Measurements from ENCODE around the gene NDC80.

NDC80 gene

DNA sequence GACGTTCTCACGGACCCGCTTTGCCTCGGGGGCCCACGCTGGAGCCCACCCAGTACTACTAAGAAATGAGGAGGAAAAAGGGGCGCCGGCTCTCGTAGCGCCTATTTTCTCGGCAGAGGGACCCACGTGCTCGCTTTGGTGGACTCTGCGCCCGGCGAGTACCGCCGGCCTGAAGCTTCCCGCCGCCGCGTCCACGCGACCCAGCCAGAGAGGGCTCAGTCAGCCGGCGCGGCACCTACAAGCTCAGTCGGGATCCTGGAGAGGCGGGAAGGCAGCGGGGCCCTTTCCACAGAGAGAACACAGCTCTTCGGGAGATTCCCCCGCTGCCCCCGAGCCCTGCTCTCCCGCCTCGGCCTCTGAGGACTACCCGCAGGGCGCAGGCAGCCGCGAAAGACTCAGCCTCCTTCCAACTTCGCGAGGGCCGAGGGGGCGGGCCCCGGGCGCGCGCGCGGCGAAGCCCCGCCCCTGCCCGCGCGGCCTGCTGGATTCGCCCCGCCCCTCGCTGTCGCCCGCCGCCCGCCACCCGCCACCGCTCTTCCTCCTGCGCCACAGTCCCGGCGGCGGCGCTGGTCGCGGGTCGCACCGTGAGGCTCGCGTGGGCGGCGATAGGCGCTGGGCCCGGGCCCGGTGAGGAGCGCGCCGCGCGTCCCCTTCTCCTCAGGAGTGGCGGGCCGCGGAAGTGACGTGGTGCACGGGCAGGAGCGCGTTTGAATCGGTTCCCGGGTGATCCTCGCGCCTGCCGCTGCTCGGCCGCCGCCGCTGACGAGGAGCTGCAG is 84.0 kb downstream of the NDC80 start, which contains the start of gene SMCHD1:
Gene SMCHD1 (plus strand): TSS at position 549 of the 776 bp plus-strand sequence. CDS start 350 bp downstream, outside the sequence.
- peak within 1 kb of the TSS; percentile 99 for H3K27ac ChIP-seq (replicated peaks)
- TF ChIP-seq POLR2AphosphoS5 (IDR thresholded peaks at IDR 0.05; ENCODE audit: low read depth) (peak; percentile 72), CTCF (IDR thresholded peaks at IDR 0.05; ENCODE audit: insufficient read depth, low read length) (no peak), SPI1 (IDR thresholded peaks at IDR 0.05; ENCODE audit: borderline replicate concordance, low read depth) (no peak; the same call in 1 of the 2 replicates), GABPA (IDR thresholded peaks at IDR 0.05; ENCODE audit: low read depth) (peak; percentile 62), REST (IDR thresholded peaks at IDR 0.05; ENCODE audit: insufficient replicate concordance, low read depth) (peak; percentile 67)
- peak; percentile 79 to 86 for DNase-seq (ENCODE audit: low read depth in 1 of 2, low spot score in 1 of 2)
- peak within 1 kb of the TSS; percentile 80 for H3K4me3 ChIP-seq (replicated peaks; ENCODE audit: insufficient read depth, low read length)
- no peaks in the 10 kb centered on the region for H3K27me3 ChIP-seq (ENCODE audit: insufficient read depth, poor library complexity, severe bottlenecking)

DNA sequence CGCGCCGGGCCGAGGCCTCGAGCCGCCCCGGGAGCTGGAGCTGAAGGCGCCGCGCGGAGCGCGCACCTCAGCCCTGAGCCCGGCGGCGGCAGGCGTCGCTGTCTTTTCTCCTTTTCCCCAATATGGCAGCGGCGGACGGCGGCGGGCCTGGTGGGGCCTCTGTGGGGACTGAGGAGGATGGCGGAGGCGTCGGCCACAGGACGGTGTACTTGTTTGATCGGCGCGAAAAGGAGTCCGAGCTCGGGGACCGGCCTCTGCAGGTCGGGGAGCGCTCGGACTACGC is 84.5 kb downstream of the NDC80 start:
- peak overlapping the region; percentile 80 for H3K4me3 ChIP-seq (replicated peaks; ENCODE audit: insufficient read depth, low read length)
- TF ChIP-seq REST (IDR thresholded peaks at IDR 0.05; ENCODE audit: insufficient replicate concordance, low read depth) (peak; percentile 15), SPI1 (IDR thresholded peaks at IDR 0.05; ENCODE audit: borderline replicate concordance, low read depth) (no peak)
- DNase-seq (ENCODE audit: low read depth in 1 of 2, low spot score in 1 of 2): no peak
- peak overlapping the region; percentile 99 for H3K27ac ChIP-seq (replicated peaks)
- no peaks in the 10 kb centered on the region for H3K27me3 ChIP-seq (ENCODE audit: insufficient read depth, poor library complexity, severe bottlenecking)

DNA sequence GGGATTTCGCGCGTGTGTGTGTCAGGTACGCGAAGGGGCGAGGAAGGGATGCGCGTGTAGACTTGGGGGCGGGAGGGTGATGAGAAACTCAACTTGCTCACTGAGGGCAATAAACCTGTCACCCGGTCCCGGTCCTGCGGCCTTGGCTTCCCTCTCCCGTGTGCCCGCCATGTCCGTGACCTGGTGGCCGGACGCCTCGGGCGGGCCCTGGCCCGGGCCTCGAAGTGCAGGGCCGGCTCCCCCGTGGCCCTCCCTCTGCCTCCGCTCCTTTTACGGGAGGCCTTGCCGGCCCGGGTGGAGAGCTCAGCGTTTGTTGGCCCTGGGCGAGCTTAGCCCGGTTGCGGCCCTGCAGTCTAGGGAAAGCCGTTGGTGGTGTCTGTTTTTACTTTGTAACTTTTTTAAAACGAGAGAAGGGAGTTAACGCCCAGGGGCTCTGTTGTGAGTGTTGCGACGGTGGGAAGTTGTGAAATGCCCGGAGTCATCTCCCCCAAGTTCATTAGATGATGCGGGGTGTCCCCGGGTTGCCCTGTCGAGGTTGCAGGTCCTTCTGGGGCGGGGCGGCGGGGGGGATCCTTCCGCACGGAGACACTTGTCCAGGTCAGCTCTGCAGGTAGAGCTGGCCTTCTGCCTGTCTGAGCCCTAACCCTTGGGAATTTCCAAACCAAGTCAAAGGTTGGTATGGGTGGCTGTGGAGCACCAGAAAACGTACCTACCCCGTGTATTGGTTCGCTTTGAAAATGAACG is 85.1 kb downstream of the NDC80 start:
- Histone ChIP-seq H3K27me3 (ENCODE audit: insufficient read depth, poor library complexity, severe bottlenecking) (no peaks in the 10 kb centered on the region), H3K4me3 (replicated peaks; ENCODE audit: insufficient read depth, low read length) (peak overlapping the region; percentile 80), H3K27ac (replicated peaks) (peak overlapping the region; percentile 99)
- DNase-seq (ENCODE audit: low read depth in 1 of 2, low spot score in 1 of 2): peak in 1 of 2 experiments; percentile 82
- no peak for TF ChIP-seq CTCF (IDR thresholded peaks at IDR 0.05; ENCODE audit: insufficient read depth, low read length)
- TF ChIP-seq GABPA (IDR thresholded peaks at IDR 0.05; ENCODE audit: low read depth): no peak
- TF ChIP-seq REST (IDR thresholded peaks at IDR 0.05; ENCODE audit: insufficient replicate concordance, low read depth): peak; percentile 29
- TF ChIP-seq SPI1 (IDR thresholded peaks at IDR 0.05; ENCODE audit: borderline replicate concordance, low read depth): no peak
- peak; percentile 14; the same call in 1 of the 2 replicates for TF ChIP-seq POLR2AphosphoS5 (IDR thresholded peaks at IDR 0.05; ENCODE audit: low read depth)
